GM12878 (cell line): ENCODE measurements around the gene PRPF18. TPM values are rescaled to one million over a fixed set of nuclear protein-coding genes. Genes with fewer than 3 reads are reported as not detected.

Source experiments
- ATAC-seq: fragments of 200-7000 bp; cut with Tn5 transposase; 3 replicates; pipeline ENCODE4 v1.9.1; 2020; ENCODE audit warnings: mild to moderate bottlenecking, moderate library complexity
- BruUV-seq: library from RNA; stranded (reverse); fragments of 400-500 nt; replicated peaks from 2 replicates; lab custom pipeline; 2021; lab: Mats Ljungman, UMichigan
- CTCF ChIA-PET: fragments of 300-600 bp; sonication (Branson Sonifier 250); formaldehyde crosslinking; extraction: SDS; loops from one replicate; lab custom pipeline; 2021; ENCODE audit warnings: inconsistent platforms; lab: Yijun Ruan, JAX
- POLR2A ChIA-PET: fragments of 350-600 bp; formaldehyde crosslinking; extraction: SDS; loops from one replicate; lab custom pipeline; 2021; ENCODE audit warnings: inconsistent platforms; lab: Charles Lee
- RAD21 ChIA-PET: fragments of 300-600 bp; sonication (Branson Sonifier 250); formaldehyde crosslinking; loops from one replicate; lab custom pipeline; 2023; ENCODE audit warnings: antibody characterized with exemption; ENCODE audit not compliant: unreplicated experiment; lab: Charles Lee
- SMC1A ChIA-PET: fragments of 300-600 bp; sonication (Branson Sonifier 250); formaldehyde crosslinking; loops from one replicate; lab custom pipeline; 2023; ENCODE audit not compliant: unreplicated experiment, uncharacterized antibody; lab: Charles Lee
- DNase-seq: peaks from one replicate; pipeline ENCODE4 v3.0.0-alpha.2; 2011; ENCODE audit warnings: low read depth, low spot score
- FAIRE-seq: peaks from 3 replicates; lab custom pipeline; 2011; peaks lifted over from hg19 to GRCh38; lab: Jason Lieb, UNC
- H2AFZ ChIP-seq: 2 replicates; pipeline ENCODE4 v1.6.0; 2011; ENCODE audit warnings: low read depth, low read length, control low read depth; ENCODE audit not compliant: control insufficient read depth
- H3K27ac ChIP-seq: 2 replicates; pipeline ENCODE4 v1.5.1; 2011; ENCODE audit warnings: control low read depth; ENCODE audit not compliant: control insufficient read depth, insufficient read depth
- H3K27me3 ChIP-seq, 2 experiments: replicated peaks in 1 of 2; 2 replicates each; pipeline versions ENCODE4 v1.6.0 to v1.6.1; 2011; ENCODE audit warnings: low read length in 1 of 2; ENCODE audit not compliant: control insufficient read depth in 2 of 2, insufficient read depth in 2 of 2
- H3K36me3 ChIP-seq, 2 experiments: 2 replicates each; pipeline ENCODE4 v1.5.1; 2011; ENCODE audit warnings: low read length in 1 of 2; ENCODE audit not compliant: control insufficient read depth in 2 of 2, insufficient read depth in 2 of 2
- H3K4me1 ChIP-seq: 2 replicates; pipeline ENCODE4 v1.6.1; 2011; ENCODE audit warnings: mild to moderate bottlenecking, low read length, moderate library complexity, mixed read lengths; ENCODE audit not compliant: control insufficient read depth, insufficient read depth
- H3K4me2 ChIP-seq: 2 replicates; pipeline ENCODE4 v1.6.0; 2011; ENCODE audit warnings: control low read depth; ENCODE audit not compliant: control insufficient read depth, insufficient read depth
- H3K4me3 ChIP-seq: fragments of 200-600 bp; sonication (generic); 2 replicates; pipeline ENCODE4 v1.5.1; 2016
- H3K79me2 ChIP-seq: 2 replicates; pipeline ENCODE4 v1.6.0; 2011; ENCODE audit warnings: low read length; ENCODE audit not compliant: control insufficient read depth, insufficient read depth
- H3K9ac ChIP-seq: 2 replicates; pipeline ENCODE4 v1.8.0; 2011; ENCODE audit warnings: low read length, control low read depth, mixed read lengths; ENCODE audit not compliant: control insufficient read depth, insufficient read depth
- H3K9me3 ChIP-seq: replicated peaks from 3 replicates; pipeline ENCODE4 v1.5.1; 2011; ENCODE audit warnings: mild to moderate bottlenecking, low read length; ENCODE audit not compliant: control insufficient read depth, insufficient read depth
- H4K20me1 ChIP-seq: 2 replicates; pipeline ENCODE4 v1.6.0; 2011; ENCODE audit not compliant: control insufficient read depth, insufficient read depth
- CEBPB ChIP-seq, 2 experiments: fragments of 150-350 bp in 1 of 2; IDR thresholded peaks; 2 replicates each; pipeline ENCODE4 v1.6.1; 2012 to 2014; ENCODE audit warnings: low read depth in 2 of 2, low read length in 2 of 2, borderline replicate concordance in 1 of 2, inconsistent platforms in 1 of 2
- DPF2 ChIP-seq: fragments of 450-650 bp; IDR thresholded peaks from 2 replicates; pipeline ENCODE4 v1.6.1; 2017; ENCODE audit warnings: mild to moderate bottlenecking
- MYC ChIP-seq: IDR thresholded peaks from 2 replicates; pipeline ENCODE4 v1.6.1; 2011; ENCODE audit warnings: mild to moderate bottlenecking, low read length, moderate library complexity, inconsistent platforms; ENCODE audit not compliant: insufficient read depth, insufficient replicate concordance, insufficient read length, severe bottlenecking
- PAX5 ChIP-seq: IDR thresholded peaks from 2 replicates; pipeline ENCODE4 v1.6.1; 2011; ENCODE audit warnings: low read depth, low read length, borderline replicate concordance
- POU2F2 ChIP-seq: IDR thresholded peaks from 3 replicates; pipeline ENCODE4 v1.6.1; 2011; ENCODE audit warnings: low read depth, mild to moderate bottlenecking, low read length, borderline replicate concordance
- RFX5 ChIP-seq: IDR thresholded peaks from 2 replicates; pipeline ENCODE4 v1.6.1; 2011; ENCODE audit warnings: low read depth, low read length, improper control_type of control experiment
- TARDBP ChIP-seq: IDR thresholded peaks from 2 replicates; pipeline ENCODE4 v1.6.1; 2016; ENCODE audit warnings: borderline replicate concordance
- YY1 ChIP-seq: IDR thresholded peaks from 2 replicates; pipeline ENCODE4 v1.6.1; 2011; ENCODE audit warnings: low read depth, mild to moderate bottlenecking, low read length
- ZNF622 ChIP-seq: fragments of 450-650 bp; IDR thresholded peaks from 2 replicates; pipeline ENCODE4 v1.6.1; 2017; ENCODE audit warnings: mild to moderate bottlenecking, inconsistent platforms
- WGBS: methylation state at CpG from one replicate; pipeline ENCODE4 v1.1.6; 2016; ENCODE audit warnings: low lambda C conversion rate; ENCODE audit not compliant: insufficient replicate concordance, insufficient coverage; ENCODE audit errors: missing lambda C conversion rate; 5-methylcytosine and 5-hydroxymethylcytosine counted together
- in situ Hi-C: fragments of 300-500 bp; cut with MboI; formaldehyde crosslinking; loops from 9 replicates; pipeline ENCODE4 v1.14.3; 2018; ENCODE audit warnings: mixed read lengths
- intact Hi-C: fragments of 100-400 bp; cut with micrococcal nuclease; formaldehyde crosslinking; loops from one replicate; pipeline ENCODE4 v1.14.2; 2022; ENCODE audit not compliant: unreplicated experiment
- polyA plus RNA-seq, 11 experiments: library from polyadenylated mRNA; depleted of rRNA in 4 of 11; unstranded in 6 of 11; stranded (reverse) in 5 of 11; fragments of >200 nt; fragmentation: Nextera tagmentation in 4 of 11; fragmentation: Illumina TruSeq in 1 of 11; extraction: Ambion mirVana in 4 of 11; extraction: Trizol in 1 of 11; gene quantifications; 1 replicate in 1 of 11; 2 replicates in 10 of 11; pipeline versions ENCODE4 v1.2.1 to v1.2.3, GENCODE V29; 2011 to 2016; ENCODE audit warnings: inconsistent platforms in 2 of 11, missing spikeins in 2 of 11, low read depth in 1 of 11
- total RNA-seq, 4 experiments: library from RNA; depleted of rRNA in 3 of 4; stranded (reverse); fragments of >200 nt in 3 of 4; fragmentation: Illumina TruSeq in 1 of 4; extraction: Trizol in 1 of 4; gene quantifications; 2 replicates each; pipeline versions ENCODE4 v1.2.1 to v1.2.3, GENCODE V29; 2013 to 2021
- TF ChIP-seq, protein P1 (sequence below): fragments of 450-650 bp; IDR thresholded peaks from 2 replicates; pipeline ENCODE4 v1.6.1; 2018; ENCODE audit warnings: mild to moderate bottlenecking, low read depth, moderate library complexity; ENCODE audit not compliant: partially characterized antibody
- TF ChIP-seq, protein P2 (sequence below): fragments of 450-650 bp; IDR thresholded peaks from 2 replicates; pipeline ENCODE4 v1.6.1; 2017; ENCODE audit warnings: mild to moderate bottlenecking, moderate library complexity
- TF ChIP-seq, protein P3 (sequence below): IDR thresholded peaks from 2 replicates; pipeline ENCODE4 v1.6.1; 2011; ENCODE audit warnings: mild to moderate bottlenecking, low read depth, low read length, moderate library complexity; ENCODE audit not compliant: insufficient replicate concordance
- TF ChIP-seq, protein P4 (sequence below): IDR thresholded peaks from 2 replicates; pipeline ENCODE4 v1.6.1; 2012; ENCODE audit warnings: low read length, inconsistent platforms

The PRPF18 gene
- total and polyA plus RNA-seq, 10 of the 15 experiments (the other 5 are each of a cell fraction or from before 2014, with no cell fraction given), result 15.6 to 35.8 (median 28.8) TPM

DNA sequence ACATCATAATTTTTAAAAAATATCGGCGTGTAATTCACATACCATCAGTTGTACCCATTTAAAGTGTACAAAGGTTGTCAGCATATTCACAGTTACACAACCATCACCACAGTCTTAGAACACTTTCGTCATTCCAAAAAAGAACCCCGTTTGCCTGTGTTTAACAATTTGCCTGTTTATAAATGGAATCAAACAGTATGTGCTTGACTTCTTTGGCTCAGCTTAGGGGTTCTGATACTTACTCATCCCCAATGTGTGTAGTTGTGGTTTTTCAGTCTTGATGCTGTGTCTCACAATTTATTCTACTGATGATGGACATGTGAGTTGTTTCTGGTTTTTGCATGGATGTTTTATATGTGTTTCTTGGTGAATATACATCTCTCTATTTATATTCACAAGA lies 50.0 kb downstream of the PRPF18 start:
- H3K27ac ChIP-seq, result no peak overlapping the region
- no peaks in the 10 kb centered on the region for H3K27me3 ChIP-seq
- BruUV-seq, result no TSS peak
- H3K4me2 ChIP-seq, result no peak overlapping the region
- H2AFZ ChIP-seq, result no peak overlapping the region
- in situ Hi-C loops, result no loop called here
- H3K36me3 ChIP-seq, result no peaks in the 10 kb centered on the region; a peak in 1 of 4 replicates
- ChIA-PET RAD21 (no interaction called here), CTCF (no interaction called here), POLR2A (no interaction called here), SMC1A (interaction anchor here (0.5 kb wide), 1 partner anchor 401 kb away, joined by 3 read pairs; no protein-coding TSS in a partner anchor)
- no peak; the same call in 1 of the 3 replicates for ATAC-seq
- no peaks in the 10 kb centered on the region for H3K79me2 ChIP-seq
- no peaks in the 10 kb centered on the region for H3K4me1 ChIP-seq
- FAIRE-seq, result no peak
- no peak overlapping the region for H3K4me3 ChIP-seq
- intact Hi-C loops, result no loop called here
- no peak overlapping the region for H3K9ac ChIP-seq
- H4K20me1 ChIP-seq, result no peaks in the 10 kb centered on the region
- 97% methylated on average over 4 of the region's 4 CpGs for WGBS
- DNase-seq, result no peak
- H3K9me3 ChIP-seq, result no peaks in the 10 kb centered on the region; the same call in 2 of the 3 replicates
- no peak for TF ChIP-seq DPF2
- TF ChIP-seq CEBPB (IDR thresholded peaks at IDR 0.05; ENCODE audit: borderline replicate concordance in 1 of 2, low read depth in 2 of 2, low read length in 2 of 2), result no peak
- no peak for TF ChIP-seq PAX5
- no peak for TF ChIP-seq POU2F2
- no peak for TF ChIP-seq YY1
- TF ChIP-seq, protein P1, sequence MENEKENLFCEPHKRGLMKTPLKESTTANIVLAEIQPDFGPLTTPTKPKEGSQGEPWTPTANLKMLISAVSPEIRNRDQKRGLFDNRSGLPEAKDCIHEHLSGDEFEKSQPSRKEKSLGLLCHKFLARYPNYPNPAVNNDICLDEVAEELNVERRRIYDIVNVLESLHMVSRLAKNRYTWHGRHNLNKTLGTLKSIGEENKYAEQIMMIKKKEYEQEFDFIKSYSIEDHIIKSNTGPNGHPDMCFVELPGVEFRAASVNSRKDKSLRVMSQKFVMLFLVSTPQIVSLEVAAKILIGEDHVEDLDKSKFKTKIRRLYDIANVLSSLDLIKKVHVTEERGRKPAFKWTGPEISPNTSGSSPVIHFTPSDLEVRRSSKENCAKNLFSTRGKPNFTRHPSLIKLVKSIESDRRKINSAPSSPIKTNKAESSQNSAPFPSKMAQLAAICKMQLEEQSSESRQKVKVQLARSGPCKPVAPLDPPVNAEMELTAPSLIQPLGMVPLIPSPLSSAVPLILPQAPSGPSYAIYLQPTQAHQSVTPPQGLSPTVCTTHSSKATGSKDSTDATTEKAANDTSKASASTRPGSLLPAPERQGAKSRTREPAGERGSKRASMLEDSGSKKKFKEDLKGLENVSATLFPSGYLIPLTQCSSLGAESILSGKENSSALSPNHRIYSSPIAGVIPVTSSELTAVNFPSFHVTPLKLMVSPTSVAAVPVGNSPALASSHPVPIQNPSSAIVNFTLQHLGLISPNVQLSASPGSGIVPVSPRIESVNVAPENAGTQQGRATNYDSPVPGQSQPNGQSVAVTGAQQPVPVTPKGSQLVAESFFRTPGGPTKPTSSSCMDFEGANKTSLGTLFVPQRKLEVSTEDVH, result no peak
- TF ChIP-seq, protein P2, sequence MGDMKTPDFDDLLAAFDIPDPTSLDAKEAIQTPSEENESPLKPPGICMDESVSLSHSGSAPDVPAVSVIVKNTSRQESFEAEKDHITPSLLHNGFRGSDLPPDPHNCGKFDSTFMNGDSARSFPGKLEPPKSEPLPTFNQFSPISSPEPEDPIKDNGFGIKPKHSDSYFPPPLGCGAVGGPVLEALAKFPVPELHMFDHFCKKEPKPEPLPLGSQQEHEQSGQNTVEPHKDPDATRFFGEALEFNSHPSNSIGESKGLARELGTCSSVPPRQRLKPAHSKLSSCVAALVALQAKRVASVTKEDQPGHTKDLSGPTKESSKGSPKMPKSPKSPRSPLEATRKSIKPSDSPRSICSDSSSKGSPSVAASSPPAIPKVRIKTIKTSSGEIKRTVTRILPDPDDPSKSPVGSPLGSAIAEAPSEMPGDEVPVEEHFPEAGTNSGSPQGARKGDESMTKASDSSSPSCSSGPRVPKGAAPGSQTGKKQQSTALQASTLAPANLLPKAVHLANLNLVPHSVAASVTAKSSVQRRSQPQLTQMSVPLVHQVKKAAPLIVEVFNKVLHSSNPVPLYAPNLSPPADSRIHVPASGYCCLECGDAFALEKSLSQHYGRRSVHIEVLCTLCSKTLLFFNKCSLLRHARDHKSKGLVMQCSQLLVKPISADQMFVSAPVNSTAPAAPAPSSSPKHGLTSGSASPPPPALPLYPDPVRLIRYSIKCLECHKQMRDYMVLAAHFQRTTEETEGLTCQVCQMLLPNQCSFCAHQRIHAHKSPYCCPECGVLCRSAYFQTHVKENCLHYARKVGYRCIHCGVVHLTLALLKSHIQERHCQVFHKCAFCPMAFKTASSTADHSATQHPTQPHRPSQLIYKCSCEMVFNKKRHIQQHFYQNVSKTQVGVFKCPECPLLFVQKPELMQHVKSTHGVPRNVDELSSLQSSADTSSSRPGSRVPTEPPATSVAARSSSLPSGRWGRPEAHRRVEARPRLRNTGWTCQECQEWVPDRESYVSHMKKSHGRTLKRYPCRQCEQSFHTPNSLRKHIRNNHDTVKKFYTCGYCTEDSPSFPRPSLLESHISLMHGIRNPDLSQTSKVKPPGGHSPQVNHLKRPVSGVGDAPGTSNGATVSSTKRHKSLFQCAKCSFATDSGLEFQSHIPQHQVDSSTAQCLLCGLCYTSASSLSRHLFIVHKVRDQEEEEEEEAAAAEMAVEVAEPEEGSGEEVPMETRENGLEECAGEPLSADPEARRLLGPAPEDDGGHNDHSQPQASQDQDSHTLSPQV, result no peak
- TF ChIP-seq, protein P3, sequence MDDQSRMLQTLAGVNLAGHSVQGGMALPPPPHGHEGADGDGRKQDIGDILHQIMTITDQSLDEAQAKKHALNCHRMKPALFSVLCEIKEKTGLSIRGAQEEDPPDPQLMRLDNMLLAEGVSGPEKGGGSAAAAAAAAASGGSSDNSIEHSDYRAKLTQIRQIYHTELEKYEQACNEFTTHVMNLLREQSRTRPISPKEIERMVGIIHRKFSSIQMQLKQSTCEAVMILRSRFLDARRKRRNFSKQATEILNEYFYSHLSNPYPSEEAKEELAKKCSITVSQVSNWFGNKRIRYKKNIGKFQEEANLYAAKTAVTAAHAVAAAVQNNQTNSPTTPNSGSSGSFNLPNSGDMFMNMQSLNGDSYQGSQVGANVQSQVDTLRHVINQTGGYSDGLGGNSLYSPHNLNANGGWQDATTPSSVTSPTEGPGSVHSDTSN, result no peak
- TF ChIP-seq ZNF622, result no peak
- TF ChIP-seq, protein P4, sequence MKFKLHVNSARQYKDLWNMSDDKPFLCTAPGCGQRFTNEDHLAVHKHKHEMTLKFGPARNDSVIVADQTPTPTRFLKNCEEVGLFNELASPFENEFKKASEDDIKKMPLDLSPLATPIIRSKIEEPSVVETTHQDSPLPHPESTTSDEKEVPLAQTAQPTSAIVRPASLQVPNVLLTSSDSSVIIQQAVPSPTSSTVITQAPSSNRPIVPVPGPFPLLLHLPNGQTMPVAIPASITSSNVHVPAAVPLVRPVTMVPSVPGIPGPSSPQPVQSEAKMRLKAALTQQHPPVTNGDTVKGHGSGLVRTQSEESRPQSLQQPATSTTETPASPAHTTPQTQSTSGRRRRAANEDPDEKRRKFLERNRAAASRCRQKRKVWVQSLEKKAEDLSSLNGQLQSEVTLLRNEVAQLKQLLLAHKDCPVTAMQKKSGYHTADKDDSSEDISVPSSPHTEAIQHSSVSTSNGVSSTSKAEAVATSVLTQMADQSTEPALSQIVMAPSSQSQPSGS, result no peak
- no peak for TF ChIP-seq MYC
- TF ChIP-seq TARDBP, result no peak
- TF ChIP-seq RFX5, result no peak
